Activated CD8-positive, alpha-beta memory T cell treated with anti-CD3 and anti-CD28 coated beads, Interleukin-2, amount 50 U/mL, for 4 hours (primary cell): Measurements from ENCODE around the gene DLG4.

Source experiments
- DNase-seq: peaks from one replicate; pipeline ENCODE4 v3.0.0-alpha.2; 2020

The DLG4 gene

GRCh38 chr17:7141824-7142223 is 77.8 kb downstream of the DLG4 start:
- DNase-seq = no peak

DNA sequence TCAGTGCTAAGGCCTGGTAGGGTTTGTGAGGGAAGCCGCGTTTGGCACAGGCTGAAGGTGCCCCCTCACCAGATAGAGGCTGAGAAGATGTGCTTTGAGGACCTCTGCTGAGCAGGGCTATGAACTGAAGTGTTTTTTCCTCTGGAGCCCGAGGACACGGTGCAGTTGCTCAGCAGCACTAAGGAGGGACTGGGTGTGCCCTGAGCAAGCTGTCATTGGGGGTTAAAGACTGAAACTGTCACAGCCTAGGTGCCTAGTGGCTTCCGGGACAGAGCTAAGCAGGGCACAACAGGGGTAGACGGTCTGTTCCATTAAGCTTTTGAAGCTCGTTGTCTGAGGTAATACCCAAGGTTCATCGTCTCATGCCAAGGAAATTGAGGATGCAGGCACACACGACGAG is 80.2 kb downstream of the DLG4 start:
- DNase-seq = no peak

GRCh38 chr17:7138800-7139381 is 80.7 kb downstream of the DLG4 start:
- no peak for DNase-seq

GRCh38 chr17:7137171-7137943 is 82.3 kb downstream of the DLG4 start:
- no peak for DNase-seq
